GM12874 (cell line): Measurements from ENCODE around the gene GP1BB.

Experiments
- TF ChIP-seq, protein P1 (sequence below): IDR thresholded peaks from 2 replicates; pipeline ENCODE4 v1.5.1; 2011; ENCODE audit warnings: low read depth, mild to moderate bottlenecking, control low read depth, low read length, moderate library complexity; ENCODE audit not compliant: insufficient read depth

Gene GP1BB

DNA sequence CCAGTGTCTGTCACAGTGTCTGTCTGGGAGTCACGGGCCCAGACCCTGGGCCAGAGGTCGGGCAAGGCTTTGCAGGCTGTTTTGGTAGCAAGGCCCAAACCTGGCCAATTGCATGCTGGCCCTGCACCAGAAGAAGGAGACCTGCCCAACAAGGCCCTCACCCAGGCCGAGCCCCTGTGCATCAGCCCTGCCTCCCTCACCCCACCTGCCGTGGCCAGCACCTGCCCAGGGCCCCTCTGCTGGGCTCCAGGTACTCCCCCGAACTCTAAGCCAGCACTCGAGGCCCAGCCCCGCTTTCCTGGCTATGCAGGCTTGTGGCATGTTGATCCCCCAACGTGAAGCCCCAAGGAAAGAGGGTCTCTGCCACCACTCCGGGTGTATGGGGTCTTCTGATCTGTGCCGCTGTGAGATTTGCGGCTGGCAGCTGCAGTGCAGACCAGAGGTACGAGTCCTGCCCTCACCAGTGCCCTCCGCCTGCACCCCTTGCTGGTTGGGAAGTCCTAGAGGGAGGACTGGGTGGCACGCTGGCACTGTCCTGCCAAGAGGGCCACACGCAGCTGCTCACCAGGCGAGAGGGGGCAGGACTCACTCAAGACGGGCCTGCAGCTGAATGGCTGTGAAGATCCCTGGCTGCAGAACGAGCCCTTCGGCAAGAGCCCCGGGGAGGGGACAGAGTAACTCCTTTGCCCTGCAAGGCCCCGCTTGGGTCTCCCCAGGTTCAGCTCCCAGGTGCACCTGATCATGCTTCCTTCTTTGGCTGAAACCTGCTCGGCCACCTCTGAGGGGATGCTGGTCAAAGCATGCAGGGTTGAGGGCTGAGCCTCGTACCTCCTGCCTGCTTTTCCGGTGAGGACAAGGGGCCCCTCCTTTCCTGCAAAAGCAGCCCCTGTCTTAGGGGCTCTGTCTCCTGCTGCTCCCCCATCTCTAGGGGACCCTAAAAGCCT, 15.7 kb upstream of the GP1BB start:
- TF ChIP-seq, protein P1, sequence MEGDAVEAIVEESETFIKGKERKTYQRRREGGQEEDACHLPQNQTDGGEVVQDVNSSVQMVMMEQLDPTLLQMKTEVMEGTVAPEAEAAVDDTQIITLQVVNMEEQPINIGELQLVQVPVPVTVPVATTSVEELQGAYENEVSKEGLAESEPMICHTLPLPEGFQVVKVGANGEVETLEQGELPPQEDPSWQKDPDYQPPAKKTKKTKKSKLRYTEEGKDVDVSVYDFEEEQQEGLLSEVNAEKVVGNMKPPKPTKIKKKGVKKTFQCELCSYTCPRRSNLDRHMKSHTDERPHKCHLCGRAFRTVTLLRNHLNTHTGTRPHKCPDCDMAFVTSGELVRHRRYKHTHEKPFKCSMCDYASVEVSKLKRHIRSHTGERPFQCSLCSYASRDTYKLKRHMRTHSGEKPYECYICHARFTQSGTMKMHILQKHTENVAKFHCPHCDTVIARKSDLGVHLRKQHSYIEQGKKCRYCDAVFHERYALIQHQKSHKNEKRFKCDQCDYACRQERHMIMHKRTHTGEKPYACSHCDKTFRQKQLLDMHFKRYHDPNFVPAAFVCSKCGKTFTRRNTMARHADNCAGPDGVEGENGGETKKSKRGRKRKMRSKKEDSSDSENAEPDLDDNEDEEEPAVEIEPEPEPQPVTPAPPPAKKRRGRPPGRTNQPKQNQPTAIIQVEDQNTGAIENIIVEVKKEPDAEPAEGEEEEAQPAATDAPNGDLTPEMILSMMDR, result no peak

DNA sequence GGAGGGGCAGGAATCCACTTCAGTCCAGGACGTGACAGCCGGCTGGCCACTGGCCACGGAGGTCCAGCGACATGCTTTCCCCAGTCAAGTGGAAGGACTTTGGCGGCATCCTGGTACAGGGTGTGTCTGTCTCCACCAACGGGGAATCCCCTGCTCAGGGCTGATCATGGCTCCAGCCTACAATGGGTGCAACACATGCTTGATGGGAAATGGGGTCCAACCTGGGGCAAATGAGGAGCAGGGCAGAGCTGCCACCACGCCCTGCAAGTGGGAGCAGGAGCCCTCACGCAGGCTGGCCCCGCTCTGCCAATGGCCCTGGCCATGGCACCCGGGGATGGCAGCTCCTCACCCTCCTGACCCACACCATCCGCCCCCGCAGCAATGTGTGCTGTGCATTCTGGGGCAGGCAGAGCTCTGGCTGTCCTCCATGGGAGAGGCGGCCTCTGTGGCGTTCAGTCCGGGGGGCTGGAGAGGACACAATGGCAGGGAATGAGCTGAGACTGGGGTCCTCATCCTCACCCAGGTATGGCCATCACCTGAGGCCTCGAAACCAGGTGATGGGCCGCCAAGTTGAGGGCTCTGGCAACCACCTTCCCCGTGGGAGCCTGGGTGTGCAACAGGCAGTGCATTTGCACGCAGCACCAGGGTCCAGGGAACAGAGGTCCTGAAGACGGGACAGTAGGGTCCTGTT, 14.9 kb upstream of the GP1BB start:
- TF ChIP-seq, protein P1, result no peak

DNA sequence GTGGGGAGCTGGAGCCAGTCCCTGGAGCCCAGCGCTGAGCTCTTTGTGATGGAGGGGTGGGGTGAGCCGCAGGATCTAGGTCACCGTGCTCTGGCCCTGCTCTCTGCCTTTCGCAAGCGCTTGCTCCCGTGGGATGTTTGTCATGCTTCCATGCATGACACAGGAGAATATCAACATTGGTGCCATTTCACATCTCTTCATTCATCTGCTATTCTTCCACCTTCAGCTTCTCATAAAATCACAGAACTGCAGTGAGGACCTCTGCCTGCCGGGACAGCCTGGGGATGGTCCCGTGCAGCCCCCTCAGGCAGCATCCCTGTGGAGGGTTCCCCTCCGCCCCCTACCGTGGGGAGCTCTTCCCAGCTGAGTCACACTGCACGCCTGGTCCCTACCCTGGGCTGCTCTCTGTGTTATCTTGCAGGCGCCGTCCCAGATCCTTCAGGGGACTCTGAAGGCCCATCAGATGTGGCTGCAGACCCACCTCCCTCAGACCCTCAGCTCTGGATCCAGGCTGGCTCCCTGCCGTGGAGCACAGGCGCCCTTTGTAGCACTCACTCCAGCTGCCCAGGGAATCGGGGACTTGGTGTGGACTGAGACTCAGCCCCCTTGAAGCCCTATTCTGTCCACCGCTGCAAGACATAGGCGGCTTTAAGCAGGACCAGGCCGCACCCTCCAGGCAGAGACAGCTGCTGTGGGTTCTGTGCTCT, 14.1 kb upstream of the GP1BB start:
- TF ChIP-seq, protein P1, result no peak

DNA sequence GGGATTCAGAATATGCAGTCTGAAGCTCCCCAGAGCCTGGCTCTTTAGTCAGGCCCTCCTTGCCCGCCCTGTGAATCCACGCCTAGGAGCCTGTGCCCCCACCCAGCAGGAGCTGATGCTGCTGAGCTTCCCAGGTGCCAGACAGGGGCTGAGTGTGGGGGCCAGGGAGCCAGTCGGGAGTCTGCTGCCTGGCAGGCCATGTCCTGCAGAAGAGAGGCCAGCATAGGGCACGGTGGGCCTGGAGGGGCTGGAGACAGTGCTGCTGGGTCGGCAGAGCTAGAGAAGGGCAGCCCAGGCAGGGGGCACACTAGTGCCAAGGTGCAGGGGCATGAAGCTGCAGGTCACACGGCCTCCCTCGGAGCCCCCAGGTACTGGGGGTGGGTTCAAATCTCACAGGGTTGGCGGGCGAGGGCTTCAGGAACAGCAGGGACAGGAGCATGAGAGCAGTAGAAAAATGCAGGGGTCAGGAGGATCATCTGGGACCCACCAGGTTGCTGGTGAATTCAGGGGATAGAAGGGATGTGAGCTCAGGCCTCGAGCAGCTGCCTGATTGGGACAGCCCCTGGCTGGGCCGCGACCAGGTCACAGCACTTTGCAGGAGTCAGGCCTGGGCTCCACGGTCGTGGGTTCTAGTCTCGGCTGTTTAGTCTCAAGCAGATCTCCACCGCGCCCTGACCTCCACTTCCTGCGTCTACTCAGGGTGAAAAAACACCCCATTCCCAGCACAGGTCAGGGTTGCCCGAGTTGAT, 13.1 kb upstream of the GP1BB start:
- TF ChIP-seq, protein P1, result no peak

DNA sequence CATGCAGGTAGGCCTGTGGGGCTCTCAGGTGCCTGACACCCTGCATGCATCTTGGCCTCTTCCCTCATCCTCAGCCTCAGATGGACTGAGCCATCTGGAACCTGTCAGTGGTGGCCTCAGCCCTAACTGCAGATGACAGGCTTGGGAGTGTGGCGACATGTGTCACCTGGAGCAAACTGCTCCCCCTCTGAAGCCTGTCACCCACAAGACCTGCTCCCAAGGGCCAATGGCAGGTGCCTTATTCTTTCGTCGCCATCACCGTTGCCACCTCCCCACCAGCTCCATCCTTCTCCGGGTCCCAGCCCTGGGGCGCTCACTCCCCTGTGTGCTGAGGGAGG, 12.6 kb upstream of the GP1BB start:
- TF ChIP-seq, protein P1, result no peak

DNA sequence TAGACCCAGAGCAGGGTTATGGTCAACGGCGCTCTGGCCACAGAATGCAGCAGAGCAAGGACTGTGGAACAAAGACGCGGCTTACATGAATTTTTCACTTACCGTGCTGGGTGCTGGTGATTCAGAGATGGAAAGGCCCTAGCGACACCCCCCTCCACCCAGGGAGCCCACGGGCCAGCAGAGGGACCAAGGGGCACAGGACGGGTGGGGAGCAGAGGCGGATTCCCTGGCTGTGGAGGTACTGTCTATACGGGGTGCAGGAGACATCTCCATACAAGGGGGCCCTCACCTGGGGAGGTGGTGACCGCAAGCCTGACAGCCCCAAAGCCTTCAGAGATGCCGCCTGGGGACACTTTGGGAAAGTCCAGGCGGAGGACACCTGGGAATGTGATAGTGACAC, 10.1 kb upstream of the GP1BB start:
- TF ChIP-seq, protein P1, result no peak
